Endothelial cell of umbilical vein (primary cell): Measurements from ENCODE around the gene PTPRCAP. TPM values are rescaled to one million over a fixed set of nuclear protein-coding genes. Genes with fewer than 3 reads are reported as not detected.

Experiments
- BruUV-seq: library from RNA; stranded (reverse); fragments of 400-500 nt; replicated peaks from 2 replicates; lab custom pipeline; 2021; lab: Mats Ljungman, UMichigan
- CTCF ChIA-PET: fragments of 300-600, 350-600 bp; sonication (Branson Sonifier 250); formaldehyde crosslinking; loops from one replicate; lab custom pipeline; 2021; ENCODE audit warnings: antibody characterized with exemption, inconsistent platforms; lab: Charles Lee
- POLR2A ChIA-PET: fragments of 300-600, 350-600 bp; sonication (Branson Sonifier 250); formaldehyde crosslinking; loops from one replicate; lab custom pipeline; 2021; ENCODE audit warnings: antibody characterized with exemption, inconsistent platforms; lab: Charles Lee
- DNase-seq: peaks from one replicate; pipeline ENCODE4 v3.0.0-alpha.2; 2011; ENCODE audit warnings: low read depth, low spot score
- FAIRE-seq: peaks from 2 replicates; lab custom pipeline; 2011; peaks lifted over from hg19 to GRCh38; lab: Jason Lieb, UNC
- H2AFZ ChIP-seq: 2 replicates; pipeline ENCODE4 v1.6.0; 2012; ENCODE audit warnings: low read depth, low read length, control low read depth, inconsistent platforms
- H3K27ac ChIP-seq: 2 replicates; pipeline ENCODE4 v1.5.1; 2011; ENCODE audit warnings: low read depth, mild to moderate bottlenecking, control low read depth, low read length, moderate library complexity; ENCODE audit not compliant: insufficient read depth
- H3K27me3 ChIP-seq, 2 experiments: 2 replicates each; pipeline versions ENCODE4 v1.6.0 to v1.6.1; 2011; ENCODE audit warnings: low read length in 2 of 2, mixed read lengths in 1 of 2; ENCODE audit not compliant: control insufficient read depth in 2 of 2, insufficient read depth in 2 of 2
- H3K36me3 ChIP-seq, 2 experiments: 2 replicates in 1 of 2; 3 replicates in 1 of 2; pipeline ENCODE4 v1.5.1; 2011; ENCODE audit warnings: low read length in 2 of 2, mild to moderate bottlenecking in 1 of 2, moderate library complexity in 1 of 2; ENCODE audit not compliant: control insufficient read depth in 2 of 2, insufficient read depth in 2 of 2; ENCODE audit errors: extremely low read depth in 1 of 2
- H3K4me1 ChIP-seq: 3 replicates; pipeline ENCODE4 v1.5.1; 2011; ENCODE audit warnings: mild to moderate bottlenecking, low read length; ENCODE audit not compliant: control insufficient read depth, insufficient read depth; ENCODE audit errors: extremely low read depth
- H3K4me2 ChIP-seq: 2 replicates; pipeline ENCODE4 v1.6.1; 2011; ENCODE audit warnings: low read length, control low read depth, mixed read lengths; ENCODE audit not compliant: insufficient read depth
- H3K4me3 ChIP-seq, 3 experiments: fragments of 200-600 bp in 1 of 3; sonication (generic), shearing (Covaris generic) in 1 of 3; replicated peaks in 1 of 3; 2 replicates each; pipeline ENCODE4 v1.5.1; 2011 to 2016; ENCODE audit warnings: control low read depth in 3 of 3, low read length in 3 of 3, mild to moderate bottlenecking in 2 of 3, inconsistent platforms in 1 of 3, low read depth in 1 of 3, moderate library complexity in 1 of 3; ENCODE audit not compliant: insufficient read depth in 1 of 3
- H3K79me2 ChIP-seq: 2 replicates; pipeline ENCODE4 v1.6.0; 2012; ENCODE audit warnings: low read length, inconsistent platforms; ENCODE audit not compliant: control insufficient read depth, insufficient read depth
- H3K9ac ChIP-seq: replicated peaks from 2 replicates; pipeline ENCODE3; 2011; ENCODE audit warnings: low read length, control low read depth; ENCODE audit not compliant: insufficient read depth; ENCODE audit errors: extremely low read depth
- H3K9me1 ChIP-seq: replicated peaks from 3 replicates; pipeline ENCODE4 v1.6.0; 2011; ENCODE audit warnings: mild to moderate bottlenecking, low read length; ENCODE audit not compliant: control insufficient read depth, insufficient read depth; ENCODE audit errors: extremely low read depth
- H3K9me3 ChIP-seq: replicated peaks from 2 replicates; pipeline ENCODE4 v1.5.1; 2012; ENCODE audit warnings: low read length, inconsistent platforms; ENCODE audit not compliant: control insufficient read depth, insufficient read depth
- H4K20me1 ChIP-seq: replicated peaks from 2 replicates; pipeline ENCODE3; 2011; ENCODE audit warnings: mild to moderate bottlenecking, low read length; ENCODE audit not compliant: control insufficient read depth, insufficient read depth; ENCODE audit errors: extremely low read depth
- EZH2 ChIP-seq: IDR thresholded peaks from 2 replicates; pipeline ENCODE4 v1.6.1; 2012; ENCODE audit warnings: borderline replicate concordance, low read depth, mild to moderate bottlenecking, moderate library complexity, low read length, inconsistent platforms; ENCODE audit not compliant: severe bottlenecking
- FOS ChIP-seq: IDR thresholded peaks from 2 replicates; pipeline ENCODE4 v1.6.1; 2011; ENCODE audit warnings: mild to moderate bottlenecking, low read length, moderate library complexity, borderline replicate concordance; ENCODE audit not compliant: insufficient read depth
- GATA2 ChIP-seq: IDR thresholded peaks from 2 replicates; pipeline ENCODE4 v1.7.0; 2011; ENCODE audit warnings: low read depth, mild to moderate bottlenecking, moderate library complexity, mixed read lengths, low read length; ENCODE audit not compliant: insufficient read length, insufficient read depth
- MYC ChIP-seq: IDR thresholded peaks from one replicate; pipeline ENCODE4 v1.6.1; 2011; ENCODE audit warnings: mild to moderate bottlenecking, low read depth, low read length
- dilution Hi-C: fragments of 300-500 bp; cut with MboI; formaldehyde crosslinking; loops from one replicate; pipeline ENCODE4 v1.15.0; 2019; ENCODE audit warnings: low sequenced_read_pairs; ENCODE audit not compliant: extremely low pct_ligation_motif_present
- intact Hi-C: fragments of 100-400 bp; cut with micrococcal nuclease; formaldehyde crosslinking; loops from one replicate; pipeline ENCODE4 v1.10.0; 2022
- polyA plus RNA-seq, 4 experiments: library from polyadenylated mRNA; depleted of rRNA in 3 of 4; stranded (reverse) in 3 of 4; unstranded in 1 of 4; fragments of >200 nt; gene quantifications; 2 replicates each; pipeline versions ENCODE4 v1.2.1 to v1.2.3, GENCODE V29; 2011 to 2012; ENCODE audit warnings: missing spikeins in 1 of 4
- total RNA-seq: library from RNA; stranded (reverse); gene quantifications from 2 replicates; pipeline ENCODE4 v1.2.3, GENCODE V29; 2021

The PTPRCAP gene
- total and polyA plus RNA-seq, 2 donors (not counting 3 experiments of a cell fraction or from before 2014, with no cell fraction given), result 3.6 TPM; not detected in 1

- dilution Hi-C loops, result no loop called here
- FAIRE-seq, result no peak
- no TSS peak for BruUV-seq
- CTCF ChIA-PET, result no interaction called here
- intact Hi-C loops, result no loop called here
- peaks cover 0 to 35% of the 10 kb centered on the region in 2 experiments for H3K36me3 ChIP-seq
- no peaks in the 10 kb centered on the region for H3K9me3 ChIP-seq
- no peak overlapping the region for H3K9ac ChIP-seq
- H3K27me3 ChIP-seq, result no peaks in the 10 kb centered on the region
- no peak overlapping the region for H3K4me3 ChIP-seq
- peaks cover 7% of the 10 kb centered on the region for H3K79me2 ChIP-seq
- no peaks in the 10 kb centered on the region for H3K4me1 ChIP-seq
- H2AFZ ChIP-seq, result no peak overlapping the region
- no peak for DNase-seq
- H4K20me1 ChIP-seq, result no peaks in the 10 kb centered on the region
- H3K27ac ChIP-seq, result no peak overlapping the region
- no peaks in the 10 kb centered on the region for H3K9me1 ChIP-seq
- H3K4me2 ChIP-seq, result no peak overlapping the region
- TF ChIP-seq MYC (no peak), GATA2 (no peak), EZH2 (no peak), FOS (no peak)
- POLR2A ChIA-PET, result no interaction called here
Measured at GRCh38 chr11:67433536-67434394, 3.7 kb downstream of the PTPRCAP start.

- Histone ChIP-seq H3K27me3 (no peaks in the 10 kb centered on the region), H3K79me2 (peaks cover 10% of the 10 kb centered on the region), H3K4me1 (no peaks in the 10 kb centered on the region), H3K9me1 (no peaks in the 10 kb centered on the region), H3K36me3 (peaks cover 0 to 35% of the 10 kb centered on the region in 2 experiments), H3K4me2 (no peak overlapping the region), H4K20me1 (no peaks in the 10 kb centered on the region), H3K27ac (no peak overlapping the region), H3K9ac (no peak overlapping the region), H3K9me3 (no peaks in the 10 kb centered on the region), H2AFZ (no peak overlapping the region), H3K4me3 (no peak overlapping the region)
- ChIA-PET CTCF (no interaction called here), POLR2A (no interaction called here)
- no peak for TF ChIP-seq GATA2
- dilution Hi-C loops (no loop called here), intact Hi-C loops (no loop called here)
- DNase-seq (no peak), FAIRE-seq (no peak)
- BruUV-seq, result no TSS peak
Measured at GRCh38 chr11:67432655-67433349, 4.7 kb downstream of the PTPRCAP start.
